Stomach smooth muscle (tissue), 2 donors: Measurements from ENCODE around the gene CPLANE1.

Experiments
- H3K27ac ChIP-seq: one replicate; pipeline ENCODE4 v1.7.0; 2013; ENCODE audit warnings: mild to moderate bottlenecking, low read length, inconsistent platforms
- H3K27me3 ChIP-seq, 2 donors: one replicate each; pipeline ENCODE4 v1.7.0; 2013; ENCODE audit warnings: low read length in 2 of 2; ENCODE audit not compliant: insufficient read depth in 2 of 2, control insufficient read depth in 1 of 2
- H3K36me3 ChIP-seq, 2 donors: one replicate each; pipeline ENCODE4 v1.7.0; 2013; ENCODE audit warnings: low read length in 2 of 2; ENCODE audit not compliant: control insufficient read depth in 2 of 2, insufficient read depth in 2 of 2
- H3K4me1 ChIP-seq: one replicate; pipeline ENCODE4 v1.7.0; 2013; ENCODE audit warnings: low read length; ENCODE audit not compliant: control insufficient read depth, insufficient read depth
- H3K4me3 ChIP-seq, 2 donors: one replicate each; pipeline ENCODE4 v1.7.0; 2013; ENCODE audit warnings: low read length in 2 of 2
- H3K9ac ChIP-seq, 2 donors: one replicate each; pipeline ENCODE4 v1.7.0; 2013; ENCODE audit warnings: low read length in 2 of 2, mild to moderate bottlenecking in 1 of 2
- H3K9me3 ChIP-seq, 2 donors: one replicate each; pipeline ENCODE4 v1.7.0; 2013; ENCODE audit warnings: low read length in 2 of 2; ENCODE audit not compliant: control insufficient read depth in 2 of 2
- donor health status: healthy.
- donor health status: Pancreatic carcinoma.

CPLANE1 gene

GRCh38 chr5:37133939-37134338 lies 115.2 kb downstream of the CPLANE1 start:
- no peaks in the 10 kb centered on the region for H3K9me3 ChIP-seq
- no peak overlapping the region for H3K9ac ChIP-seq
- peaks cover 6 to 20% of the 10 kb centered on the region in 2 donors for H3K36me3 ChIP-seq
- no peak overlapping the region for H3K4me3 ChIP-seq
- H3K27ac ChIP-seq = no peak overlapping the region
- no peaks in the 10 kb centered on the region for H3K27me3 ChIP-seq
- no peaks in the 10 kb centered on the region for H3K4me1 ChIP-seq

GRCh38 chr5:37132646-37133045 lies 116.5 kb downstream of the CPLANE1 start:
- Histone ChIP-seq H3K36me3 (peaks cover 5 to 11% of the 10 kb centered on the region in 2 donors), H3K9ac (no peak overlapping the region), H3K4me3 (no peak overlapping the region), H3K4me1 (no peaks in the 10 kb centered on the region), H3K9me3 (no peaks in the 10 kb centered on the region), H3K27ac (no peak overlapping the region), H3K27me3 (no peaks in the 10 kb centered on the region)

GRCh38 chr5:37121465-37121864 lies 127.7 kb downstream of the CPLANE1 start:
- Histone ChIP-seq H3K4me1 (no peaks in the 10 kb centered on the region), H3K27me3 (no peaks in the 10 kb centered on the region), H3K36me3 (peaks cover 19 to 30% of the 10 kb centered on the region in 2 donors)

GRCh38 chr5:37121027-37121426 lies 128.1 kb downstream of the CPLANE1 start:
- no peaks in the 10 kb centered on the region for H3K9me3 ChIP-seq
- no peak overlapping the region for H3K9ac ChIP-seq
- peaks cover 20 to 30% of the 10 kb centered on the region in 2 donors for H3K36me3 ChIP-seq
- H3K27me3 ChIP-seq = no peaks in the 10 kb centered on the region
- H3K27ac ChIP-seq = no peak overlapping the region
- no peaks in the 10 kb centered on the region for H3K4me1 ChIP-seq
- H3K4me3 ChIP-seq = no peak overlapping the region

More at GRCh38 chr5:37121465-37121864, 127.7 kb downstream of the CPLANE1 start:
- H3K4me3 ChIP-seq = no peak overlapping the region
- H3K9ac ChIP-seq = no peak overlapping the region
- no peaks in the 10 kb centered on the region for H3K9me3 ChIP-seq
- H3K27ac ChIP-seq = no peak overlapping the region

GRCh38 chr5:37120270-37120669 lies 128.9 kb downstream of the CPLANE1 start:
- Histone ChIP-seq H3K9me3 (no peaks in the 10 kb centered on the region), H3K27ac (no peak overlapping the region), H3K4me3 (no peak overlapping the region), H3K36me3 (peaks cover 22 to 30% of the 10 kb centered on the region in 2 donors), H3K9ac (no peak overlapping the region), H3K4me1 (no peaks in the 10 kb centered on the region), H3K27me3 (no peaks in the 10 kb centered on the region)

GRCh38 chr5:37116359-37116758 lies 132.8 kb downstream of the CPLANE1 start:
- Histone ChIP-seq H3K4me3 (no peak overlapping the region), H3K9me3 (no peaks in the 10 kb centered on the region), H3K4me1 (no peaks in the 10 kb centered on the region), H3K27me3 (no peaks in the 10 kb centered on the region), H3K36me3 (peaks cover 24 to 39% of the 10 kb centered on the region in 2 donors), H3K27ac (no peak overlapping the region), H3K9ac (no peak overlapping the region)

GRCh38 chr5:37112383-37112991 lies 136.7 kb downstream of the CPLANE1 start:
- Histone ChIP-seq H3K9ac (no peak overlapping the region), H3K36me3 (peaks cover 26 to 32% of the 10 kb centered on the region in 2 donors), H3K27ac (no peak overlapping the region), H3K27me3 (no peaks in the 10 kb centered on the region), H3K4me3 (no peak overlapping the region), H3K9me3 (no peaks in the 10 kb centered on the region), H3K4me1 (no peaks in the 10 kb centered on the region)

- Histone ChIP-seq H3K27ac (no peak overlapping the region), H3K27me3 (no peaks in the 10 kb centered on the region), H3K36me3 (peaks cover 27 to 38% of the 10 kb centered on the region in 2 donors), H3K4me3 (no peak overlapping the region), H3K4me1 (no peaks in the 10 kb centered on the region), H3K9ac (no peak overlapping the region), H3K9me3 (no peaks in the 10 kb centered on the region)
These were observed 137.5 kb downstream of the CPLANE1 start for GRCh38 chr5:37111426-37112382.

GRCh38 chr5:37110135-37110534 lies 139.0 kb downstream of the CPLANE1 start:
- Histone ChIP-seq H3K9me3 (no peaks in the 10 kb centered on the region), H3K4me1 (no peaks in the 10 kb centered on the region), H3K4me3 (no peak overlapping the region), H3K9ac (no peak overlapping the region), H3K36me3 (peaks cover 27 to 43% of the 10 kb centered on the region in 2 donors), H3K27ac (no peak overlapping the region), H3K27me3 (no peaks in the 10 kb centered on the region)

- no peak overlapping the region for H3K27ac ChIP-seq
- peaks cover 27 to 46% of the 10 kb centered on the region in 2 donors for H3K36me3 ChIP-seq
- H3K4me1 ChIP-seq = no peaks in the 10 kb centered on the region
These were observed 139.8 kb downstream of the CPLANE1 start for GRCh38 chr5:37109338-37109737.

More at GRCh38 chr5:37109338-37109737, 139.8 kb downstream of the CPLANE1 start:
- H3K9ac ChIP-seq = no peak overlapping the region
- no peaks in the 10 kb centered on the region for H3K9me3 ChIP-seq
- no peaks in the 10 kb centered on the region for H3K27me3 ChIP-seq
- H3K4me3 ChIP-seq = no peak overlapping the region
